Neutrophil (primary cell): ENCODE measurements around the gene MCRIP2.

ENCODE experiments used
- H3K27ac ChIP-seq: fragments of 200-600 bp; sonication (generic); 2 replicates; pipeline ENCODE4 v1.5.1; 2016; ENCODE audit warnings: mild to moderate bottlenecking, moderate library complexity
- H3K27me3 ChIP-seq: fragments of 200-600 bp; sonication (generic); 2 replicates; pipeline ENCODE4 v1.6.0; 2016; ENCODE audit warnings: mild to moderate bottlenecking
- H3K36me3 ChIP-seq: fragments of 200-600 bp; sonication (generic); 2 replicates; pipeline ENCODE4 v1.5.1; 2017
- H3K4me1 ChIP-seq, 2 experiments: fragments of 200-600 bp in 1 of 2; sonication (generic) in 1 of 2; 1 replicate in 1 of 2; 2 replicates in 1 of 2; pipeline versions ENCODE4 v1.5.1 to v1.6.1; 2013 to 2016; ENCODE audit warnings: low read depth in 1 of 2, low read length in 1 of 2, mild to moderate bottlenecking in 1 of 2, moderate library complexity in 1 of 2; ENCODE audit not compliant: control insufficient read depth in 1 of 2, insufficient read depth in 1 of 2
- H3K4me3 ChIP-seq, 2 experiments: fragments of 200-600 bp in 1 of 2; sonication (generic) in 1 of 2; 1 replicate in 1 of 2; 2 replicates in 1 of 2; pipeline ENCODE4 v1.5.1; 2013 to 2016; ENCODE audit warnings: low read depth in 1 of 2, low read length in 1 of 2, mild to moderate bottlenecking in 1 of 2, moderate library complexity in 1 of 2
- H3K9me3 ChIP-seq: fragments of 200-600 bp; sonication (generic); 2 replicates; pipeline ENCODE4 v1.5.1; 2016
- CTCF ChIP-seq: fragments of 200-600 bp; sonication (generic); IDR thresholded peaks from 2 replicates; pipeline ENCODE4 v1.5.1; 2016; ENCODE audit warnings: antibody characterized with exemption

The MCRIP2 gene

DNA sequence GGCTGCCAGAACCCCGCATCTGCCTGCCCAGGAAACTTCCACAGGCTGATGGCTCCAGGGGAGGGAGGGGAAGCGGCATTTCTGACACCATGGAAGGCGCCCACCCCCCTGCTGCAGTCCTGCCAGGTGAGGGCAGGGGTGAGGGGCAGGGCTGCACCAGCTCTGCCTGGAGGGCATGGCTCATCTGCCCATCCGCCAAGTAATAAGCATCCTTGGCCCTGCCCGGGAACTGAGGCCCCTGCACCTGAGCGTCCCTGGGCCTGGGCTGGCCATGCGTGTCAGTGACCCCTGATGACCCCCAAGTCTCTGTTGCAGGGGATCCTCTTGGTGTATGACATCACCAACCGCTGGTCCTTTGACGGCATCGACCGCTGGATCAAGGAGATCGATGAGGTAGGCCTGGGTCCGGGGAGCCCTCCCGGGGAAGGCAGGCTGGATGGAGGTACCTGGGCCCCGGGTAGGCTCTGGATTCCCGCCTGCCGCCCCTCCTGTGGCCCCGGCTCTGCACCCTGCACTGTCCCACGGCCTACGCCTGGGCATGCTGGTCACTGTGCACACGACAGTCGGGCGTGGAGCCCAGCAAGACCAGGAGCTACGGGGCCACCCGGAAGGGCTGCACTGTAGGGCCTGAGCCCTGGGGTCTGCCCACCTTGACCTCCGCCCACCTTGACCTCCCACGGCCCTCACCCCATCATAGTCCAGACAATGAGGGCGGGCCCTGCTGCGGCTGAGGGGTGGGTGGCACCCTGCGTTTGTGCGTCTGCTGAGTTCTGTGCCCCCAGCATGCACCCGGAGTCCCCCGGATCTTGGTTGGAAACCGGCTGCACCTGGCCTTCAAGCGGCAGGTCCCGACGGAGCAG is 16.3 kb upstream of the MCRIP2 start:
- Histone ChIP-seq H3K27ac (no peak overlapping the region), H3K27me3 (peaks cover 5% of the 10 kb centered on the region), H3K4me3 (no peak overlapping the region), H3K4me1 (no peaks in the 10 kb centered on the region), H3K9me3 (no peaks in the 10 kb centered on the region), H3K36me3 (peaks cover 72% of the 10 kb centered on the region)
- no peak for TF ChIP-seq CTCF

- no peaks in the 10 kb centered on the region for H3K4me1 ChIP-seq
- no peak for TF ChIP-seq CTCF
- H3K36me3 ChIP-seq: peaks cover 64% of the 10 kb centered on the region
- no peaks in the 10 kb centered on the region for H3K9me3 ChIP-seq
- H3K4me3 ChIP-seq: no peak overlapping the region
- H3K27ac ChIP-seq: no peak overlapping the region
- H3K27me3 ChIP-seq: peaks cover 13% of the 10 kb centered on the region
Observed at GRCh38 chr16:625977-626765, 15.5 kb upstream of the MCRIP2 start.

- no peak overlapping the region for H3K4me3 ChIP-seq
Observed at GRCh38 chr16:626787-627453, 14.7 kb upstream of the MCRIP2 start.

DNA sequence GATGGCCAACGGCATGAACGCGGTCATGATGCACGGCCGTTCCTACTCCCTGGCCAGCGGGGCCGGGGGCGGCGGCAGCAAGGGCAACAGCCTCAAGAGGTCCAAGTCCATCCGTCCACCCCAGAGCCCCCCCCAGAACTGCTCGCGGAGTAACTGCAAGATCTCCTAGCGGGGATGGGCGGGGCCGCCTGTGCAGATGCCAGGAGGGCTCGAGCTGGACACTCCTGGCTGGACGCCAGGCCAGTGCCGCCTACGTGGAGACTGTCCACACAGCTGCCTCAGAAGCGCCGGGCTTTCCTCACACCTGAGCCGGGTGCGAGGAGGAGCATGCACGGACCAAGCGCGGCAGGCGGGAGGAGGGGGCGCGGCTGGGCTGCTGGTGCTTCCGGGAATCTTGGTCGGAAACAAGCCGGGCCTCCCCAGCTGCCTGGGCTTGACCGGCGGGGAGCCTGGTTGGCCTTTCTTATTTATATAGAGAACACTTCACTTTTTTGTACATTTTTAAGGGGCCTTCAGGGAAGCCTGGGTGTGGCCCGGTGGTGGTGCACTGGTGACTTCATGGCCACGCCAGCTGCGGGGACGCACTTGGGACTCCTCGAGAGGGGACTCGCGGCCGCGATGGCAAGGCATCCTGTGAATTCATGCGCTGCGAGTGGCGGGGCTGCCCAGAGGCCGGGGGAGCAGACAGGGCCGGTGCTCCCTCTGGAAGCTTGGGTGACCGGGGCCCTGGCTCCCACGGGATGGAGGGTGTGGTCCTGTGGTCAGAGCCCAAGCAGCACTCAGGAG is 14.0 kb upstream of the MCRIP2 start:
- H3K4me3 ChIP-seq: no peak overlapping the region
- no peaks in the 10 kb centered on the region for H3K9me3 ChIP-seq
- no peak overlapping the region for H3K27ac ChIP-seq
- H3K36me3 ChIP-seq: peaks cover 56% of the 10 kb centered on the region
- H3K27me3 ChIP-seq: peaks cover 25% of the 10 kb centered on the region
- TF ChIP-seq CTCF: no peak
- H3K4me1 ChIP-seq: no peaks in the 10 kb centered on the region

More at GRCh38 chr16:626787-627453, 14.7 kb upstream of the MCRIP2 start:
- Histone ChIP-seq H3K27me3 (peaks cover 21% of the 10 kb centered on the region), H3K4me1 (no peaks in the 10 kb centered on the region), H3K27ac (no peak overlapping the region), H3K36me3 (peaks cover 56% of the 10 kb centered on the region), H3K9me3 (no peaks in the 10 kb centered on the region)
- TF ChIP-seq CTCF: no peak
